Small intestine (tissue), 16 donors: Measurements from ENCODE around the gene ILRUN. TPM values are rescaled to one million over a fixed set of nuclear protein-coding genes. Genes with fewer than 3 reads are reported as not detected.
A peak's percentile ranks its signal among the peaks of the same experiment; 100 is the strongest.
"Not testable (repeated sequence)": the region's sequence is repeated elsewhere in the genome, so short reads cannot be mapped to it uniquely, and the experiment has no call there.

Source experiments
- DNase-seq, 2 donors: peaks; one replicate each; pipeline versions ENCODE4 v3.0.0 to v3.0.0-alpha.2; 2013
- FAIRE-seq: peaks from 2 replicates; lab custom pipeline; 2012; peaks lifted over from hg19 to GRCh38; lab: Jason Lieb, UNC
- H3K27ac ChIP-seq, 3 donors: one replicate each; pipeline ENCODE4 v1.5.1; 2013; ENCODE audit warnings: low read length in 2 of 3, mild to moderate bottlenecking in 2 of 3, control low read depth in 1 of 3, inconsistent platforms in 1 of 3, low read depth in 1 of 3, moderate library complexity in 1 of 3
- H3K27me3 ChIP-seq, 3 donors: one replicate each; pipeline ENCODE4 v1.6.1; 2013; ENCODE audit warnings: low read length in 3 of 3, inconsistent platforms in 1 of 3; ENCODE audit not compliant: control insufficient read depth in 3 of 3, insufficient read depth in 3 of 3
- H3K36me3 ChIP-seq, 3 donors: one replicate each; pipeline ENCODE4 v1.6.1; 2013; ENCODE audit warnings: low read length in 3 of 3, inconsistent platforms in 1 of 3, low read depth in 1 of 3, mild to moderate bottlenecking in 1 of 3, moderate library complexity in 1 of 3; ENCODE audit not compliant: control insufficient read depth in 3 of 3, insufficient read depth in 2 of 3
- H3K4me1 ChIP-seq, 3 donors: one replicate each; pipeline ENCODE4 v1.6.1; 2013; ENCODE audit warnings: low read length in 2 of 3, inconsistent platforms in 1 of 3, low read depth in 1 of 3, mild to moderate bottlenecking in 1 of 3, moderate library complexity in 1 of 3; ENCODE audit not compliant: control insufficient read depth in 3 of 3, insufficient read depth in 2 of 3
- H3K4me3 ChIP-seq, 3 donors: one replicate each; pipeline ENCODE4 v1.5.1; 2013; ENCODE audit warnings: low read length in 3 of 3, control low read depth in 1 of 3, inconsistent platforms in 1 of 3, low read depth in 1 of 3, mild to moderate bottlenecking in 1 of 3, moderate library complexity in 1 of 3
- H3K9me3 ChIP-seq, 2 donors: one replicate each; pipeline ENCODE4 v1.6.1; 2013; ENCODE audit warnings: low read depth in 1 of 2, low read length in 1 of 2; ENCODE audit not compliant: control insufficient read depth in 2 of 2, insufficient read depth in 1 of 2
- whole genome bisulfite sequencing, 3 donors: extraction: QIAGEN DNeasy Blood & Tissue Kit; methylation state at CpG; one replicate each; pipeline ENCODE4 v1.1.7; 2013; 5-methylcytosine and 5-hydroxymethylcytosine counted together
- long read RNA-seq, 10 donors: transcript quantifications; one replicate each; lab custom pipeline, GENCODE V29; 2026
- polyA plus RNA-seq, 4 donors: library from polyadenylated mRNA; stranded (reverse) in 3 of 4; unstranded in 1 of 4; fragments of 200-250 nt in 3 of 4; fragments of 120-200 nt in 1 of 4; gene quantifications; one replicate each; pipeline versions ENCODE4 v1.2.1 to v1.2.3, GENCODE V29; 2013
- donor health status: healthy with polysubstance abuse.
- donor health status: control.
- donor health status: control.
- donor health status: Bipolar disorder and iron deficiency.
- donor health status: healthy.

Gene ILRUN
- 10 to 100 TPM; 44.3 to 53.5 (median 47.3) TPM for polyA plus RNA-seq
- long read RNA-seq, donor 1, full-length matches to known transcripts, result 7 of 52 reads
- long read RNA-seq, donor 1, partial matches to known transcripts, result 45 of 52 reads
- long read RNA-seq, donor 1, other reads (novel, unspliced or antisense), result 0 of 52 reads
- long read RNA-seq, donor 2, full-length matches to known transcripts, result 1 of 6 reads
- long read RNA-seq, donor 2, partial matches to known transcripts, result 5 of 6 reads
- long read RNA-seq, donor 2, other reads (novel, unspliced or antisense), result 0 of 6 reads
- long read RNA-seq, donor 3, full-length matches to known transcripts, result 4 of 19 reads
- long read RNA-seq, donor 3, partial matches to known transcripts, result 15 of 19 reads
- long read RNA-seq, donor 3, other reads (novel, unspliced or antisense), result 0 of 19 reads
- long read RNA-seq, donor 4, result 0 reads
- long read RNA-seq, donor 5, result 0 reads
- long read RNA-seq, donor 6, full-length matches to known transcripts, result 2 of 12 reads
- long read RNA-seq, donor 6, partial matches to known transcripts, result 10 of 12 reads
- long read RNA-seq, donor 6, other reads (novel, unspliced or antisense), result 0 of 12 reads
- long read RNA-seq, donor 7, full-length matches to known transcripts, result 10 of 31 reads
- long read RNA-seq, donor 7, partial matches to known transcripts, result 21 of 31 reads
- long read RNA-seq, donor 7, other reads (novel, unspliced or antisense), result 0 of 31 reads
- long read RNA-seq, donor 8, result 0 reads
- long read RNA-seq, donor 9, full-length matches to known transcripts, result 1 of 1 reads
- long read RNA-seq, donor 9, partial matches to known transcripts, result 0 of 1 reads
- long read RNA-seq, donor 9, other reads (novel, unspliced or antisense), result 0 of 1 reads
- long read RNA-seq, donor 10, full-length matches to known transcripts, result 4 of 18 reads
- long read RNA-seq, donor 10, partial matches to known transcripts, result 14 of 18 reads
- long read RNA-seq, donor 10, other reads (novel, unspliced or antisense), result 0 of 18 reads

DNA sequence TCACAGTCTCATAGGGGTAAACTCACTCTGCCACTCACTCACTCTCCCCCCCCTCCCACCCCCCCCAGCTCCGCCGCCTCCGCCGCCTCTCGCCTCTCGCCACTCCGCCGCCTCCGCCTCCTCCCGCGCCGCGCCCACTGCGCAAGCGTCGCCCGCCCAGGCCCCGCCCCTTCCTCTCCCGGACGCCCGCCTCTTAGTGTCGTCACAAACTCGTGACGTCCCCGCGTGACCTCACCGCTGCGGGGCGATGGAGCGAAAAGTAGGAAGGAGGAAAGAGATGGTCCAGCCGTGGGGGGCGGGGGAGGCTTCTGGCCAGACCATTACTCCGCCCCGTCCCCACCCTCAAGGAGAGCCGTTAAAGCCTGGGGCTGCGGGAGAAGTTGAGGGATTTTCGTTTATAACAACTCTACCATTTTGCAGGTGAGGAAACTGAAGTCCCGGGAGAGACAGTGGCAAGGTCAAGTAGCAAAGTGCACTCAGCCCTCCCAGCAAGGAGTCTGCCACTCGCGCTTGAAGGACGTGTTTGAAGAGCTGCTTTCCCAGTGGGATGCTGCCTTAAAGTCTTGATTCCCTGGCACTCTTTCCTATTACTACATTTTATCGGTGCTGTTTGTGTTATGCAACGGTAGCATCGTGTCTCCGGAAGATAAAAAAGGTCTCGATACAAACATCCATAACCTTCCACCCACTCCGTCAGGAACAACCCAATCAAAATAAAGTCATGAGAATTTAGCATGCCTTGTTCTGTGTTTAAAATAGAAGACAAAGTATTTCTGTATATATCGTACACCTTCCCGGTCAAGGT is at the start of gene ILRUN:
ILRUN (minus strand) TSS at position 29 of the 805 bp plus-strand sequence. CDS start 164 bp downstream, outside the sequence.
- Histone ChIP-seq H3K9me3 (no peaks in the 10 kb centered on the region), H3K4me1 (peaks cover 4 to 10% (median 4%) of the 10 kb centered on the region in 3 donors), H3K27ac (peak within 1 kb of the TSS; percentile 73 to 95 (median 95)), H3K27me3 (no peaks in the 10 kb centered on the region), H3K4me3 (peak within 1 kb of the TSS; percentile 69 to 99 (median 71)), H3K36me3 (peaks cover 0 to 9% (median 0%) of the 10 kb centered on the region in 3 donors)
- 2 to 4% (median 2%) methylated on average over 44 to 49 of the region's 49 CpGs for WGBS, 3 donors
- FAIRE-seq, result no peak
- peak; percentile 95 to 100 for DNase-seq

- WGBS, 3 donors, result 12 to 61% (median 28%) methylated on average over 10 of the region's 10 CpGs
- Histone ChIP-seq H3K4me1 (peaks cover 0 to 26% (median 0%) of the 10 kb centered on the region in 3 donors), H3K36me3 (no peaks in the 10 kb centered on the region), H3K4me3 (no peak overlapping the region), H3K9me3 (no peaks in the 10 kb centered on the region), H3K27ac (peak overlapping the region; percentile 74 to 85 (median 84)), H3K27me3 (no peaks in the 10 kb centered on the region)
- DNase-seq (peak; percentile 96 to 97), FAIRE-seq (no peak)
These were observed 48.9 kb upstream of the ILRUN start for GRCh38 chr6:34745277-34746103.

DNA sequence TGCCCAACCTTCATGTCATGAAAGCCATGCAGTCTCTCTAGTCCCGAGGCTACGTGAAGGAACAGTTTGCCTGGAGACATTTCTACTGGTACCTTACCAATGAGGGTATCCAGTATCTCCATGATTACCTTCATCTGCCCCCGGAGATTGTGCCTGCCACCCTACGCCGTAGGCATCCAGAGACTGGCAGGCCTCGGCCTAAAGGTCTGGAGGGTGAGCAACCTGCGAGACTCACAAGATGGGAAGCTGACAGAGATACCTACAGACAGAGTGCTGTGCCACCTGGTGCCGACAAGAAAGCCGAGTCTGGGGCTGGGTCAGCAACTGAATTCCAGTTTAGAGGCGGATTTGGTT is 47.7 kb upstream of the ILRUN start:
- 94 to 95% (median 94%) methylated on average over 10 of the region's 10 CpGs for WGBS, 3 donors
- not testable (repeated sequence) for DNase-seq, H3K27me3 ChIP-seq, H3K4me3 ChIP-seq, FAIRE-seq, H3K36me3 ChIP-seq, H3K9me3 ChIP-seq
- Histone ChIP-seq H3K27ac (peak overlapping the region in 2 of 3 donors; percentile 46 to 85), H3K4me1 (peaks cover 0 to 28% (median 0%) of the 10 kb centered on the region in 3 donors)

GRCh38 chr6:34743625-34744293 is 47.2 kb upstream of the ILRUN start:
- FAIRE-seq (no peak), DNase-seq (no peak)
- 83 to 89% (median 86%) methylated on average over 7 of the region's 7 CpGs for WGBS, 3 donors
- Histone ChIP-seq H3K9me3 (no peaks in the 10 kb centered on the region), H3K36me3 (no peaks in the 10 kb centered on the region), H3K27me3 (no peaks in the 10 kb centered on the region), H3K4me1 (peaks cover 0 to 28% (median 0%) of the 10 kb centered on the region in 3 donors), H3K27ac (no peak overlapping the region), H3K4me3 (no peak overlapping the region)

DNA sequence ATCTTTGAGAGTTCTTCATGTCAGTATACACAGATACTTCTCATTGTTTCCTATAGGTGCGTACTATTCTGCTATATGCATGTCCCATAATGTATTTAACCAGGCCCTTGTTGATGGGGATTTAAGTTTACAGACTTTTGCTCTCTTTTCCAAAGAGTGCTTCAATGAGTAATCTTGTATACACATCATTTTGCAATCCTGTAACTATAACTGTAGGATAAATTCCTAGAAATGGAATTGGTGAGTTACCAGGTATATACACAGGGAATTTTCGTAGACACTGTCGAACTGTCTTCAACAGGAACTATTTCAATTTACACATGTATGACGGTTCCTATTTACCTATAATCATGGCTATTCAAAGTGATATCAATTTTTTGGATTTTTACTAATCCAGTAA is 45.5 kb upstream of the ILRUN start:
- FAIRE-seq (no peak), DNase-seq (no peak)
- Histone ChIP-seq H3K36me3 (no peaks in the 10 kb centered on the region), H3K4me1 (peaks cover 0 to 28% (median 0%) of the 10 kb centered on the region in 3 donors), H3K9me3 (no peaks in the 10 kb centered on the region), H3K27ac (no peak overlapping the region), H3K27me3 (no peaks in the 10 kb centered on the region), H3K4me3 (no peak overlapping the region)
- WGBS, 3 donors, result 95 to 96% (median 95%) methylated on average over 4 of the region's 4 CpGs

- no peak for FAIRE-seq
- no peaks in the 10 kb centered on the region for H3K9me3 ChIP-seq
- H3K27me3 ChIP-seq, result no peaks in the 10 kb centered on the region
- peaks cover 0 to 3% (median 0%) of the 10 kb centered on the region in 3 donors for H3K4me1 ChIP-seq
- H3K36me3 ChIP-seq, result no peaks in the 10 kb centered on the region
- WGBS, 3 donors, result 90 to 97% (median 95%) methylated on average over 3 of the region's 3 CpGs
- no peak overlapping the region for H3K4me3 ChIP-seq
- no peak overlapping the region for H3K27ac ChIP-seq
- no peak for DNase-seq
These were observed 40.3 kb upstream of the ILRUN start for GRCh38 chr6:34736823-34737222.
